ENCODE measurements around the gene CTDSPL.

Gene CTDSPL

DNA sequence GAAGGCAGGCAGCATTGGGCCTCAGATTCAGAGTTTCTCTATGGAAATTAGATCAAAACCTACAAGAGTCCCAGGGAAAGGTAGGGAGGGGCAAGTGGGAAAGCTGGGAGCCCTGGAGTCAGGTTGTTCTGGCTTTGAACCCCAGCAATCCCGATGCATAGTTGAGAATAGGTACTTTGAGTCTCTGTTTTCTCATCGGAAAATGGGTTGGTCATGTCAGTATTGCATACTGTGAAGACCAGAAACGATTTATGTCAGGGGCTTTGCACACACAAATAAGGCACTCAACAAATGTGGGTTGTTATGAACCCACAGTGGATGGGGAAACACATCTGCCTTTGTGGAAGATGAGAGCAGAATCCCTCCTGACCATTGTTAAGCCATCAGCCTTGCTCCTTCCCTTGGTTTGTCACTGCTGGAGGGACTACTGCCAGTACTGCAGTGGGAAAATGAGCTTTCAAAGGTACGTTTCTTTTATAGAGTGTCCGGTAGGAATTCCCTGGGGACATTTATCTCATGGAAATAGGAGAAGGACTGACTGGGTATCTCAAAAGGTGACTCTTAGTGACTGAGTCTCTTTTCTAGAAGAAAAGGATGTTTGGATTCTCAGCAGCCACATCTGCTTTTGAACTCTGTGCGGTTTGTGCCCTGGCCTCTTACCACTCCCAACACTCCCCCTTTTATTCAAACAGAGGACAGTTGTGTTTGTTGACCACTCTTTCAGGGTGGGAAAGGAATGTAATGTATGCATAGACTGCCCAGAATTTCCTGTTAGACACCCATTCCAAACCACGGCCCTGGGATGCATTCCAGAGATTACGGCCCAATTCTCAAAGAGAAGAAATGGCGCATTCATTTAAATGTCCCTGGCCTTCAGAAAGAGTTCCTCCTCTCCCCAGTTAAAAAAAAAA, 74.3 kb downstream of the CTDSPL start:
- DNase-seq (ENCODE audit: low read depth) = peak; percentile 98
- TF ChIP-seq, protein P1, sequence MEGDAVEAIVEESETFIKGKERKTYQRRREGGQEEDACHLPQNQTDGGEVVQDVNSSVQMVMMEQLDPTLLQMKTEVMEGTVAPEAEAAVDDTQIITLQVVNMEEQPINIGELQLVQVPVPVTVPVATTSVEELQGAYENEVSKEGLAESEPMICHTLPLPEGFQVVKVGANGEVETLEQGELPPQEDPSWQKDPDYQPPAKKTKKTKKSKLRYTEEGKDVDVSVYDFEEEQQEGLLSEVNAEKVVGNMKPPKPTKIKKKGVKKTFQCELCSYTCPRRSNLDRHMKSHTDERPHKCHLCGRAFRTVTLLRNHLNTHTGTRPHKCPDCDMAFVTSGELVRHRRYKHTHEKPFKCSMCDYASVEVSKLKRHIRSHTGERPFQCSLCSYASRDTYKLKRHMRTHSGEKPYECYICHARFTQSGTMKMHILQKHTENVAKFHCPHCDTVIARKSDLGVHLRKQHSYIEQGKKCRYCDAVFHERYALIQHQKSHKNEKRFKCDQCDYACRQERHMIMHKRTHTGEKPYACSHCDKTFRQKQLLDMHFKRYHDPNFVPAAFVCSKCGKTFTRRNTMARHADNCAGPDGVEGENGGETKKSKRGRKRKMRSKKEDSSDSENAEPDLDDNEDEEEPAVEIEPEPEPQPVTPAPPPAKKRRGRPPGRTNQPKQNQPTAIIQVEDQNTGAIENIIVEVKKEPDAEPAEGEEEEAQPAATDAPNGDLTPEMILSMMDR (IDR thresholded peaks at IDR 0.05; ENCODE audit: low read length, missing control alignments) = no peak
- no peak overlapping the region for H3K4me3 ChIP-seq (replicated peaks; ENCODE audit: low read depth, low read length)

DNA sequence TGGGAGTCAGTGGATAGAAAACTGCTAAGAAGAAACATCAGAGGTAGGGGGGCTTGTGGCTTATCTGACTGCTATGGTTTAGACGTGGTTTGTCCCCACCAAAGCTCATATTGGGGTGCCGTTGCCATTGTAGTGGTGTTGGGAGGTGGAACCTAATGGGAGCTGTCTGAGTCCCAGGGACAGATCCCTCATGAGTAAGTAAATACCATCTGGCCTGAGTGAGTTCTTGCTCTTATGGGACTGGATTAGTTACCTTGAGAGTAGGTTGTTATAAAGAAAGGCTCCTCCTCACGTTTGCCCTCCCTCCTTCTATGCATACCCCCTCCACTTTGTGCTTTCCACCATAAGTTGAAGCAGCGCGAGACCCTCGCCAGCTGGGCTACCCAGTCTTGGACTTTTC, 75.5 kb downstream of the CTDSPL start:
- H3K4me3 ChIP-seq (replicated peaks; ENCODE audit: low read depth, low read length) = no peak overlapping the region
- no peak for DNase-seq (ENCODE audit: low read depth)
- TF ChIP-seq, protein P1 (IDR thresholded peaks at IDR 0.05; ENCODE audit: low read length, missing control alignments) = no peak

DNA sequence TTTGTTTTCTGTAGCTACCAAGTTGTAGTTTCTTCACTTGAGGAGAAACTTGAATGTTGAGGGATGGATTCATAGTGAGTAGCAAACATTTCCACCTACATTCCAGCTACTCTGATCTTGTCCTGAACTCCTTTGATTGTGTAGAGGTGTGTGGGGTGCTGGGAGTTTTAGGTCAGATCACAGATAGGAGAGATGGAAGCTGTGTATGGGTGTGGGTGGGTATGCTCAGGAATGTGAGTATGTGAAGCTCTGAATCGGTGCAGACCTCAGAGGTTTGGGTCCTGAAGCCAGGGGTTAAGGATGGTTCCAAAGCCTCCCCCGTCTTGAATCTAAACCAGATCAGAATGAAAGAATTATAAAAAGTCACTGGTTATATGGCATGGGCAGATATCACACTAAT, 76.3 kb downstream of the CTDSPL start:
- TF ChIP-seq, protein P1 (IDR thresholded peaks at IDR 0.05; ENCODE audit: low read length, missing control alignments) = no peak
- no peak for DNase-seq (ENCODE audit: low read depth)

DNA sequence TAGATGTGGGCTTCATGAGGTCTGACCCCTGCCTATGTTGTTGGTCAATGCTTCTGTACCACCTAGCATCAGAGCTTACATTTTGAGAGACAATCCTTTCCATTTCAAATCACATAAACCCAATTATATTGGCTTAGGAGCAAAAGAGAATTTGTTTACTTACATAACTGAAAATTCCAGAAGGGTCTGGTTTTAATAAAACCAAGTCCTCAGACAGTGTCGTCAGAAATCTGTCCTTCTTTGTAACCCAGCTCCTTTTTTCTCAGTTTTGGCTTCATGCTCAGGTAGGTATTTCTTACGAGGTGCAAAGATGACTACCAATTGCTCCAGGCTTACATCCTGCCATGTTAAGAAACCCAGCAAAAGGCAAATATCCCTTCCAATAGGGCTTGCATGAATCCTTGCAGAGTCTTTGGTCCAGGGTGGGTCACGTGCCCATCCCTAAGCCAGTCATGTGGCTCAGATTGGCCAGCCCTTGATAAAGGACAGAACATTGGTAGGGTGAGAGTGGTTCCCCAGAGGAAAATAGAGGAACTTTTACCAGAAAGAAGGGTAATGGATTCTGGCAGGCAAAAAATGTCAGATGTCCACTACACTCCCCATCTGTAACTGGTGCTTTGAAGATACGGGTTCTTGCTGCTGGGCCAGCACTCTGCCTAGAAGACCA, 78.7 kb downstream of the CTDSPL start:
- no peak for DNase-seq (ENCODE audit: low read depth)
- H3K4me3 ChIP-seq (replicated peaks; ENCODE audit: low read depth, low read length) = no peak overlapping the region
- TF ChIP-seq, protein P1 (IDR thresholded peaks at IDR 0.05; ENCODE audit: low read length, missing control alignments) = no peak

More for the DNA sequence above, 76.3 kb downstream of the CTDSPL start:
- no peak overlapping the region for H3K4me3 ChIP-seq (replicated peaks; ENCODE audit: low read depth, low read length)

DNA sequence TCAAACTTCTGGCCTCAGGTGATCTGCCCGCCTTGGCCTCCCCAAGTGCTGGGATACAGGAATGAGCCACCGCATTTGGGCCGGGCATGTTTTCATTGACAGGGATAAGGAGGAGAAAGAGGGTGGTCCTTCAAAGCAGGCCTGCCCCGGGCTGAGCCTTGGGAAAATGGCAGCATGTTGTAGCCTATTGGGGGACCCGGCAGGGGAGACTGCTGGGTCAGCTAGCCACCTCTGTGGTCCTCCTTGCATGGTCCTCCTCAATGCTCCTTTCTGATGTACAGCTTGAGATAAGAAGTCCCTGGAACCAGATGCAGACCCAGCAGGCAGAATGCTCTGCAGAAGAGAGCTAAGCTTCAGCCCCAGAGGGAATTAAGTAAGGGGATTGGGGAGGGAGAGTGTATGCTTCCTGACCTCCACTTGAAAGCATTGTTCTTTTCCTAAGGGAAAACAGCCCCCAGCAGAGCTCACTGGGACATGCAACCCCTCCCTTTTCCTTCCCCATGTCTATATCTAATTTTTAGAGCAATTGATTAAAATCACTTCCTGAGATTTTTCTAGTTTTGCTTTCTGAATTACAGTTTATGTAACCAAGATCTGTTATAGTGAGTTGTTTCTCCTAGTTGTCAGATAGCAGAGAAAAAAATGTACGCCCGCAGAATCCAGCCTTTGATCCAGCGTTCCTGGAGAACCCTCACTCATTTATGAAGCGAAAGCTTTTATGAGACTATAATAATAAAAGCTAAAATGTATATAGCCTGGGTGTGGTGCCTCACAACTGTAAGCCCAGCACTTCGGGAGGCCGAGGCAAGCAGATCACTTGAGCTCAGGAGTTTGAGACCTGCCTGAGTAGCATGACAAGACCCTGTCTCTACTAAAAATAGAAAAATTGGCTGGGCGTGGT, 80.2 kb downstream of the CTDSPL start:
- TF ChIP-seq, protein P1 (IDR thresholded peaks at IDR 0.05; ENCODE audit: low read length, missing control alignments) = no peak

DNA sequence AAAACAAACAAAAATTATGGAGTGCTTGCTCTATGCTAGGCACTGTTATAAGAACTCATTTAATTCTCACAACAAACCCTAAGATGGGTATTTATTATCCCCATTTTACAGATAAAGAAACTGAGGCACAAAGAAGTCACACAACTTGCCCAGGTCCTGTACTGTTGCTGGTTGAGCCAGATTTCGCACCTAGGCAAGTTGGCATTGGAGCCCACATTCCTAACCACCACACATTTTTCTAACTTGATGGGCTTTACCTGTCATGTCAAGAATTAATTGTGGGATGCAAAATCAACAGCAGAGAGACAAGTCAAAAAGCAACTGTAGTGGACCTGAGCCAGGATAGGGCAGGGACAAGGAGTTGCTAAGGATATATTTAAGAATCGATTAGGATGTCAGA, 81.0 kb downstream of the CTDSPL start:
- DNase-seq (ENCODE audit: low read depth) = no peak
- TF ChIP-seq, protein P1 (IDR thresholded peaks at IDR 0.05; ENCODE audit: low read length, missing control alignments) = no peak
- no peak overlapping the region for H3K4me3 ChIP-seq (replicated peaks; ENCODE audit: low read depth, low read length)

More for the DNA sequence above, 80.2 kb downstream of the CTDSPL start:
- DNase-seq (ENCODE audit: low read depth) = no peak
- no peak overlapping the region for H3K4me3 ChIP-seq (replicated peaks; ENCODE audit: low read depth, low read length)
